Endothelial cell of umbilical vein (primary cell): Measurements from ENCODE around the gene OXTR.

Source experiments
- EZH2 ChIP-seq: IDR thresholded peaks from 2 replicates; pipeline ENCODE4 v1.6.1; 2012; ENCODE audit warnings: borderline replicate concordance, low read depth, mild to moderate bottlenecking, moderate library complexity, low read length, inconsistent platforms; ENCODE audit not compliant: severe bottlenecking
- FOS ChIP-seq: IDR thresholded peaks from 2 replicates; pipeline ENCODE4 v1.6.1; 2011; ENCODE audit warnings: mild to moderate bottlenecking, low read length, moderate library complexity, borderline replicate concordance; ENCODE audit not compliant: insufficient read depth
- GATA2 ChIP-seq: IDR thresholded peaks from 2 replicates; pipeline ENCODE4 v1.7.0; 2011; ENCODE audit warnings: low read depth, mild to moderate bottlenecking, moderate library complexity, mixed read lengths, low read length; ENCODE audit not compliant: insufficient read length, insufficient read depth
- JUN ChIP-seq: IDR thresholded peaks from 2 replicates; pipeline ENCODE4 v1.6.1; 2011; ENCODE audit warnings: borderline replicate concordance, low read depth; ENCODE audit not compliant: insufficient read length, insufficient read depth
- MYC ChIP-seq: IDR thresholded peaks from one replicate; pipeline ENCODE4 v1.6.1; 2011; ENCODE audit warnings: mild to moderate bottlenecking, low read depth, low read length
- POLR2A ChIP-seq: IDR thresholded peaks from 2 replicates; pipeline ENCODE4 v1.6.1; 2012; ENCODE audit warnings: low read depth, mild to moderate bottlenecking, control low read depth, low read length
- POLR2AphosphoS5 ChIP-seq: IDR thresholded peaks from 2 replicates; pipeline ENCODE4 v1.6.1; 2012; ENCODE audit warnings: low read depth, mild to moderate bottlenecking, control low read depth, low read length, moderate library complexity; ENCODE audit not compliant: insufficient read depth
- TF ChIP-seq, protein P1 (sequence below), 2 donors: IDR thresholded peaks; 1 replicate in 1 of 2; 2 replicates in 1 of 2; pipeline ENCODE4 v1.5.1; 2011; ENCODE audit warnings: low read length in 2 of 2, mild to moderate bottlenecking in 2 of 2, moderate library complexity in 2 of 2, control low read depth in 1 of 2, inconsistent platforms in 1 of 2, low read depth in 1 of 2; ENCODE audit not compliant: insufficient read depth in 1 of 2; ENCODE audit errors: extremely low read depth in 1 of 2
- TF ChIP-seq, protein P2 (sequence below): IDR thresholded peaks from 2 replicates; pipeline ENCODE4 v1.6.1; 2011; ENCODE audit not compliant: insufficient read depth, insufficient read length

DNA sequence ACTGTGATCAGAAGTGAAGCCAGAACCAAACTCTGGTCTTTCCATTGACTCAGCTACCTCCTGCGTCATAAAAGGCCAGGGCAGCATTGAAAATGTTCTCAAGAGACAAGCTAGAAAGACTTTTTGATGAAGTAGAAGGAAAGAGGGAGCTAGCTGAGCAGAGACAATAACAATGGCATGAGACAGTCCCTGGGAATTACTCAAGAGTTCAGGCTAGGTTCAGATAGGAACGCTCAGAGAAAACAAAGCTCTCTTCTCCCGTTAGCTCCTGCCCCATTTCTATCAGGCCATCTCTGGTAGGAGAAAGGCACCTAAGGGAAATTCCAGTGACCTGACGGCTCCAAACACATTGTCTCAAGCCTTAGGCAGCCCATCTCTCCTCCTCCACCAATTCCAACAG lies 7.0 kb upstream of the OXTR start:
- TF ChIP-seq POLR2AphosphoS5 (no peak), EZH2 (no peak), POLR2A (no peak), MYC (no peak), FOS (no peak), JUN (no peak), GATA2 (no peak)
- TF ChIP-seq, protein P1, sequence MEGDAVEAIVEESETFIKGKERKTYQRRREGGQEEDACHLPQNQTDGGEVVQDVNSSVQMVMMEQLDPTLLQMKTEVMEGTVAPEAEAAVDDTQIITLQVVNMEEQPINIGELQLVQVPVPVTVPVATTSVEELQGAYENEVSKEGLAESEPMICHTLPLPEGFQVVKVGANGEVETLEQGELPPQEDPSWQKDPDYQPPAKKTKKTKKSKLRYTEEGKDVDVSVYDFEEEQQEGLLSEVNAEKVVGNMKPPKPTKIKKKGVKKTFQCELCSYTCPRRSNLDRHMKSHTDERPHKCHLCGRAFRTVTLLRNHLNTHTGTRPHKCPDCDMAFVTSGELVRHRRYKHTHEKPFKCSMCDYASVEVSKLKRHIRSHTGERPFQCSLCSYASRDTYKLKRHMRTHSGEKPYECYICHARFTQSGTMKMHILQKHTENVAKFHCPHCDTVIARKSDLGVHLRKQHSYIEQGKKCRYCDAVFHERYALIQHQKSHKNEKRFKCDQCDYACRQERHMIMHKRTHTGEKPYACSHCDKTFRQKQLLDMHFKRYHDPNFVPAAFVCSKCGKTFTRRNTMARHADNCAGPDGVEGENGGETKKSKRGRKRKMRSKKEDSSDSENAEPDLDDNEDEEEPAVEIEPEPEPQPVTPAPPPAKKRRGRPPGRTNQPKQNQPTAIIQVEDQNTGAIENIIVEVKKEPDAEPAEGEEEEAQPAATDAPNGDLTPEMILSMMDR (IDR thresholded peaks at IDR 0.05; ENCODE audit: extremely low read depth in 1 of 2, insufficient read depth in 1 of 2, low read depth in 1 of 2, low read length in 2 of 2) = no peak
- TF ChIP-seq, protein P2, sequence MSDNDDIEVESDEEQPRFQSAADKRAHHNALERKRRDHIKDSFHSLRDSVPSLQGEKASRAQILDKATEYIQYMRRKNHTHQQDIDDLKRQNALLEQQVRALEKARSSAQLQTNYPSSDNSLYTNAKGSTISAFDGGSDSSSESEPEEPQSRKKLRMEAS = no peak
